ENCODE results near the gene CORO2B. TPM values are rescaled to one million over a fixed set of nuclear protein-coding genes. Genes with fewer than 3 reads are reported as not detected.

Gene CORO2B
- total RNA-seq, 1 donor from 2014 or later: 3.6 TPM

- Histone ChIP-seq H3K4me3 (no peak overlapping the region), H3K27me3 (no peaks in the 10 kb centered on the region), H3K4me1 (no peaks in the 10 kb centered on the region), H3K36me3 (no peaks in the 10 kb centered on the region), H3K9me3 (no peaks in the 10 kb centered on the region), H3K27ac (no peak overlapping the region)
- ATAC-seq (no peak), DNase-seq (no peak)
- intact Hi-C loops (cut with DNase I): no loop called here
- no peak for TF ChIP-seq CTCF (IDR thresholded peaks at IDR 0.05)
Measured at GRCh38 chr15:68712886-68713285, 134.1 kb downstream of the CORO2B start.

- H3K27ac ChIP-seq: no peak overlapping the region
- no peak for ATAC-seq
Measured at GRCh38 chr15:68713874-68714273, 135.1 kb downstream of the CORO2B start.

GRCh38 chr15:68715111-68715510 lies 136.3 kb downstream of the CORO2B start:
- DNase-seq (no peak), ATAC-seq (no peak)
- H3K36me3 ChIP-seq: no peaks in the 10 kb centered on the region
- H3K9me3 ChIP-seq: no peaks in the 10 kb centered on the region
- H3K27ac ChIP-seq: no peak overlapping the region
- no peaks in the 10 kb centered on the region for H3K4me1 ChIP-seq
- TF ChIP-seq CTCF (IDR thresholded peaks at IDR 0.05): no peak
- H3K27me3 ChIP-seq: no peaks in the 10 kb centered on the region
- H3K4me3 ChIP-seq: no peak overlapping the region
- intact Hi-C loops (cut with DNase I): no loop called here

More at GRCh38 chr15:68713874-68714273, 135.1 kb downstream of the CORO2B start:
- no peaks in the 10 kb centered on the region for H3K36me3 ChIP-seq
- TF ChIP-seq CTCF (IDR thresholded peaks at IDR 0.05): no peak
- H3K27me3 ChIP-seq: no peaks in the 10 kb centered on the region
- H3K4me1 ChIP-seq: no peaks in the 10 kb centered on the region
- DNase-seq: no peak
- no peaks in the 10 kb centered on the region for H3K9me3 ChIP-seq
- intact Hi-C loops (cut with DNase I): no loop called here
- H3K4me3 ChIP-seq: no peak overlapping the region

GRCh38 chr15:68717951-68718350 lies 139.2 kb downstream of the CORO2B start:
- Histone ChIP-seq H3K36me3 (no peaks in the 10 kb centered on the region), H3K27ac (no peak overlapping the region), H3K9me3 (no peaks in the 10 kb centered on the region), H3K27me3 (no peaks in the 10 kb centered on the region), H3K4me3 (no peak overlapping the region), H3K4me1 (no peaks in the 10 kb centered on the region)
- ATAC-seq (no peak), DNase-seq (no peak)
- intact Hi-C loops (cut with DNase I): no loop called here
- no peak for TF ChIP-seq CTCF (IDR thresholded peaks at IDR 0.05)

- H3K36me3 ChIP-seq: no peaks in the 10 kb centered on the region
- no peak overlapping the region for H3K27ac ChIP-seq
- DNase-seq: no peak
- H3K4me1 ChIP-seq: no peaks in the 10 kb centered on the region
- ATAC-seq: no peak
- no peak for TF ChIP-seq CTCF (IDR thresholded peaks at IDR 0.05)
- H3K4me3 ChIP-seq: no peak overlapping the region
- intact Hi-C loops (cut with DNase I): no loop called here
- no peaks in the 10 kb centered on the region for H3K9me3 ChIP-seq
- no peaks in the 10 kb centered on the region for H3K27me3 ChIP-seq
Measured at GRCh38 chr15:68718468-68718867, 139.7 kb downstream of the CORO2B start.

GRCh38 chr15:68719051-68719450 lies 140.3 kb downstream of the CORO2B start:
- DNase-seq: no peak

More at GRCh38 chr15:68719051-68719450, 140.3 kb downstream of the CORO2B start:
- H3K4me1 ChIP-seq: no peaks in the 10 kb centered on the region
- H3K27me3 ChIP-seq: no peaks in the 10 kb centered on the region
- no peak for ATAC-seq
- TF ChIP-seq CTCF (IDR thresholded peaks at IDR 0.05): no peak
- H3K36me3 ChIP-seq: no peaks in the 10 kb centered on the region
- intact Hi-C loops (cut with DNase I): no loop called here
- no peaks in the 10 kb centered on the region for H3K9me3 ChIP-seq
- H3K27ac ChIP-seq: no peak overlapping the region
- H3K4me3 ChIP-seq: no peak overlapping the region
